Parathyroid adenoma (tissue), 2 donors: ENCODE measurements around the gene CPE.

Source experiments
- H2AFZ ChIP-seq: fragments of 300-600 bp; sonication (generic); one replicate; pipeline ENCODE4 v1.7.0; 2017; ENCODE audit warnings: antibody characterized with exemption, mild to moderate bottlenecking
- H3K27ac ChIP-seq: fragments of 300-600 bp; sonication (generic); one replicate; pipeline ENCODE4 v1.7.0; 2017
- H3K27me3 ChIP-seq: fragments of 300-600 bp; sonication (generic); one replicate; pipeline ENCODE4 v1.7.0; 2017; ENCODE audit warnings: low read length; ENCODE audit not compliant: control insufficient read depth, insufficient read depth
- H3K36me3 ChIP-seq: fragments of 300-600 bp; sonication (generic); one replicate; pipeline ENCODE4 v1.7.0; 2017; ENCODE audit warnings: low read length; ENCODE audit not compliant: control insufficient read depth, insufficient read depth
- H3K4me1 ChIP-seq: fragments of 300-600 bp; sonication (generic); one replicate; pipeline ENCODE4 v1.7.0; 2017; ENCODE audit warnings: control low read depth
- H3K4me2 ChIP-seq: fragments of 300-600 bp; sonication (generic); one replicate; pipeline ENCODE4 v1.7.0; 2017; ENCODE audit warnings: low read length
- H3K4me3 ChIP-seq: fragments of 300-600 bp; sonication (generic); one replicate; pipeline ENCODE4 v1.7.0; 2017; ENCODE audit warnings: low read depth, low read length
- H3K79me2 ChIP-seq: fragments of 300-600 bp; sonication (generic); one replicate; pipeline ENCODE4 v1.7.0; 2017; ENCODE audit warnings: control low read depth
- H3K9ac ChIP-seq: fragments of 300-600 bp; sonication (generic); one replicate; pipeline ENCODE4 v1.7.0; 2017; ENCODE audit warnings: mild to moderate bottlenecking
- H3K9me3 ChIP-seq: fragments of 300-600 bp; sonication (generic); one replicate; pipeline ENCODE4 v1.7.0; 2017; ENCODE audit warnings: low read length; ENCODE audit not compliant: control insufficient read depth
- TF ChIP-seq, protein P1 (sequence below): fragments of 300-600 bp; sonication (generic); IDR thresholded peaks from one replicate; pipeline ENCODE4 v1.7.0; 2017; ENCODE audit warnings: antibody characterized with exemption, mild to moderate bottlenecking
- donor health status: primary hyperparathyroidism.

The CPE gene

DNA sequence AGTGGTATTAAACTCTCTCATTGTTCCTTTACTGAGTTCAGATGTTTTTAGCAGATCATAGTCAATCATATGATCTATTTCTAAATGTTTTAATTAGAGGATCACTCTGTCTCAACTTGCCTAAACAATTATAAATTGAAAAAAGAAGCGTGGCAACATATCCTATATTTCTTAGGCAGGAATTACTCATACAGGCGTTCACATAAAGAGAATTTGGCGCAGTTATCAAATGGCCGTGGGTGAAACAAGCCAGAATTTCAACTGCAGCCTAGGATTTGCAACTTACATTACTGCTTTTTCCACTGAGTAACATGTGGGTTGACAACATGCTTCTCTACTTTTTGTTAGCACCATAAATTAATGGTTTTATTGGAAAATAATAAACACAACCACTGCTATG lies 141.3 kb downstream of the CPE start:
- Histone ChIP-seq H2AFZ (no peak overlapping the region), H3K27me3 (no peaks in the 10 kb centered on the region), H3K4me3 (no peak overlapping the region), H3K4me1 (no peaks in the 10 kb centered on the region), H3K27ac (no peak overlapping the region), H3K79me2 (no peaks in the 10 kb centered on the region), H3K4me2 (no peak overlapping the region), H3K9me3 (no peaks in the 10 kb centered on the region), H3K9ac (no peak overlapping the region), H3K36me3 (no peaks in the 10 kb centered on the region)
- TF ChIP-seq, protein P1, sequence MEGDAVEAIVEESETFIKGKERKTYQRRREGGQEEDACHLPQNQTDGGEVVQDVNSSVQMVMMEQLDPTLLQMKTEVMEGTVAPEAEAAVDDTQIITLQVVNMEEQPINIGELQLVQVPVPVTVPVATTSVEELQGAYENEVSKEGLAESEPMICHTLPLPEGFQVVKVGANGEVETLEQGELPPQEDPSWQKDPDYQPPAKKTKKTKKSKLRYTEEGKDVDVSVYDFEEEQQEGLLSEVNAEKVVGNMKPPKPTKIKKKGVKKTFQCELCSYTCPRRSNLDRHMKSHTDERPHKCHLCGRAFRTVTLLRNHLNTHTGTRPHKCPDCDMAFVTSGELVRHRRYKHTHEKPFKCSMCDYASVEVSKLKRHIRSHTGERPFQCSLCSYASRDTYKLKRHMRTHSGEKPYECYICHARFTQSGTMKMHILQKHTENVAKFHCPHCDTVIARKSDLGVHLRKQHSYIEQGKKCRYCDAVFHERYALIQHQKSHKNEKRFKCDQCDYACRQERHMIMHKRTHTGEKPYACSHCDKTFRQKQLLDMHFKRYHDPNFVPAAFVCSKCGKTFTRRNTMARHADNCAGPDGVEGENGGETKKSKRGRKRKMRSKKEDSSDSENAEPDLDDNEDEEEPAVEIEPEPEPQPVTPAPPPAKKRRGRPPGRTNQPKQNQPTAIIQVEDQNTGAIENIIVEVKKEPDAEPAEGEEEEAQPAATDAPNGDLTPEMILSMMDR, result no peak

DNA sequence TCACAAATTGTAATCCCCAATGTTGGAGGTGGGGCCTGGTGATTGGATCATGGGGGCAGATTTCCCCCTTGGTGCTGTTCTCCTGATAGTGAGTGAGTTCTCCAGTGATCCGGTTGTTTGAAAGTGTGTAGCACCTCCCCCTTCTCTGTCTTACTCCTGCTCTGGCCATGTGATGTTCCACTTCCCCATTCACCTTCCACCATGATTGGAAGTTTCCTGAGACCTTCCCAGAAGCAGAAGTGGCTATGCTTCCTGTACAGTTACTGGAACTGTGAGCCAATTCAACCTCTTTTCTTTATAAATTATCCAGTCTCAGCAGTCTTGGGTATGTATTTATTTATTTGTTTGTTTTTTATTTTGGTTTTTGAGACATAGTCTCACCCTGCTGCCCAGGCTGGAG lies 143.2 kb downstream of the CPE start:
- TF ChIP-seq, protein P1, result no peak

DNA sequence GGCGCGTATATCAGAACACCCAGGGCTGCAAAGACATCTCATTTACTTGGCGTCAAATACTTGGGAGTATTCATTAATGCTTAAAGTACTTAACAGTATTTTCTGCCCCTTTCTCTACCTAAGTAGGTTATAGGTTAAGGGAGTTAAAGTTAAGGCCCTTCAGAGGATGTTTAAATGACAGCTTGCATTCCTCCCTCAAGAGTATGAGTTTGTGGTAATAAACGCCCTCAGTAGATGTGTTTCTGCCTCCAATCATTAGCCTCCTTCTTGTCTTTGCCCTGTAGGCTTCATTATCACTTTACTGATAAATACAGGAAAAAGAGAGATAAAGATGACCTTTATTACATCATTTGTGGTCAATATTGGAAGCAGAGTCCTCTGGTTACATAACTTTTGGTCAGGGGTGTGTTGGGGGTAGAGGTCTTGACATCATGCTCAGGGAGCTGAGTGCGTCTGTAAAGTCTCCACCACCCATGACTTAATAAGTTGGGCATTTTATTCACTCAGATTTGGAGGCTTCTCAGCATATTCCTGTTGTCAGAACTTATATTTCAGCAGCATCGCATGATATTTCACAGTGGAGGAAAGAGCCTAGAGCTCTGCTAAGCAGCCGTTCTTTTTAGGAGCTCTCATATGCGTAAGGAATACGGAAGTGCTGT lies 145.9 kb downstream of the CPE start:
- no peaks in the 10 kb centered on the region for H3K36me3 ChIP-seq
- H3K79me2 ChIP-seq, result no peaks in the 10 kb centered on the region
- H2AFZ ChIP-seq, result no peak overlapping the region
- no peaks in the 10 kb centered on the region for H3K4me1 ChIP-seq
- H3K27me3 ChIP-seq, result no peaks in the 10 kb centered on the region
- H3K4me2 ChIP-seq, result no peak overlapping the region
- H3K4me3 ChIP-seq, result no peak overlapping the region
- no peaks in the 10 kb centered on the region for H3K9me3 ChIP-seq
- H3K9ac ChIP-seq, result no peak overlapping the region
- H3K27ac ChIP-seq, result no peak overlapping the region
- TF ChIP-seq, protein P1, result no peak

More for the DNA sequence above, 143.2 kb downstream of the CPE start:
- no peaks in the 10 kb centered on the region for H3K36me3 ChIP-seq
- H3K27ac ChIP-seq, result no peak overlapping the region
- no peak overlapping the region for H3K4me3 ChIP-seq
- no peaks in the 10 kb centered on the region for H3K4me1 ChIP-seq
- H3K9me3 ChIP-seq, result no peaks in the 10 kb centered on the region
- H3K79me2 ChIP-seq, result no peaks in the 10 kb centered on the region
- H3K4me2 ChIP-seq, result no peak overlapping the region
- H3K9ac ChIP-seq, result no peak overlapping the region
- no peak overlapping the region for H2AFZ ChIP-seq
- H3K27me3 ChIP-seq, result no peaks in the 10 kb centered on the region

DNA sequence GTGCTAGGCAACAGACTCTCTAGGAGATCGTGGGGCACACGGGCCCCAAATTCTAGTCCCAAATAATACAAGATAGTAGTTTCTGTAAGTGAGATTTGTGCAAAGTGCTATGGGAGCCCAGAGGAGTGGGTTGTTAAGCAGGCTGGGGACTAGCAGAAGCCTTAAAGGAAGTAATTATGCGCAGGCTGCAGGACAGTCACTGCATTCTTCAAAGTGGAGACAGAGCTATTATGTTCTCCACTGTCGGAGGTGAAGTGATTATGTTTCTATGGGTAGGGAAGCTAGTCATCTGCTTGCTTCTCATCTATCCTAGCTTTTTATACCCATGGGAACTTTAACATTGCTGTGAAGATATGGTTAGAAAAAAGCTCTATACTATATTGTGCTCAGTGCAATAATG lies 154.2 kb downstream of the CPE start:
- no peaks in the 10 kb centered on the region for H3K4me1 ChIP-seq
- no peak overlapping the region for H2AFZ ChIP-seq
- H3K4me3 ChIP-seq, result no peak overlapping the region
- no peaks in the 10 kb centered on the region for H3K27me3 ChIP-seq
- TF ChIP-seq, protein P1, result no peak
- no peak overlapping the region for H3K4me2 ChIP-seq
- no peaks in the 10 kb centered on the region for H3K9me3 ChIP-seq
- H3K36me3 ChIP-seq, result no peaks in the 10 kb centered on the region
- H3K79me2 ChIP-seq, result no peaks in the 10 kb centered on the region
- no peak overlapping the region for H3K27ac ChIP-seq
- H3K9ac ChIP-seq, result no peak overlapping the region

DNA sequence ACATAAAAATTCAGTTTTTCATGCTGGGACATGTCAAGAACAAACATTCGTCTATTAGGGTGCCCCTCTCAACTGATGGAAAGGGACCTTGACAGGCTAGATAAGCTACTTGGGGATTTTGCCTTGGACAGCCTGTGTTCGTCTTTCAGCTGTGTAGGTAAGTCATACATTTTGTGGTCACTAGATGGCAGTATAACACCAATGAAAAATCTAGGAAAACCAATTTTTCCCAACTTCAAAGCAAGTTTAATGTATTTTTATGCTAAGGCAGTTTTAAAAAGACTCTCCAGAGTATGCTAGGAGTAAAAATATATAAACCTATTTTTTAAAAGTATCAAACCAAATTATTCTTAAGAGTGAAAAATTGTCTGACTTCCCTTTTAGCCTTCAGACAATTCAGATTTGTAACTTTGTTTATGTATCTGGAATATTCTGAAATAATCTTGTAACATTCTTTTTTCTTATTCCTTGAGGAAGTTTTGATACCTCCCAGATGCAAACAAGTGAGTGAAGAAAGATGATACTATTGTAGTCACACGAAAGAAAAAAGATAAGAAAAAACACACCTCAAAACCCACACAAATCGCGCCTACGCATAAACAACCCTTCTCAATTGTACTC lies 158.3 kb downstream of the CPE start:
- Histone ChIP-seq H3K9me3 (no peaks in the 10 kb centered on the region), H3K9ac (no peak overlapping the region), H3K27me3 (no peaks in the 10 kb centered on the region), H3K4me3 (no peak overlapping the region), H3K4me1 (no peaks in the 10 kb centered on the region), H3K4me2 (no peak overlapping the region), H2AFZ (no peak overlapping the region), H3K79me2 (no peaks in the 10 kb centered on the region), H3K27ac (no peak overlapping the region), H3K36me3 (no peaks in the 10 kb centered on the region)
- TF ChIP-seq, protein P1, result peak; percentile 55
